ENCODE measurements around the gene PLCL2.
"Not testable (repeated sequence)": the region's sequence is repeated elsewhere in the genome, so short reads cannot be mapped to it uniquely, and the experiment has no call there.

DNA sequence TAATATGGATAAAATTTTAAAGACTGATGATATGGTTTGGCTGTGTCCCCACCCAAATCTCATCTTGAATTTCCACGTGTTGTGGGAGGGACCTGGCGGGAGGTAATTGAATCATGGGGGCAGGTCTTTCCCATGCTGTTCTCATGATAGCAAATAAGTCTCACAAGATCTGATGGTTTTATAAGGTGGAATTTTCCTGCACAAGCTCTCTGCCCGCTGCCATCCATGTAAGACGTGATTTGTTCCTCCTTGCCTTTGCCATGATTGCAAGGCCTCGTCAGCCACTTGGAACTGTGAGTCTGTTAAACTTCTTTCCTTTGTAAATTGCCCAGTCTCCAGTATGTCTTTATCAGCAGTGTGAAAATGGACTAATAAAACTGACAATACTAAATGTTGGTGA is 222.0 kb downstream of the PLCL2 start:
- TF ChIP-seq, protein P1, sequence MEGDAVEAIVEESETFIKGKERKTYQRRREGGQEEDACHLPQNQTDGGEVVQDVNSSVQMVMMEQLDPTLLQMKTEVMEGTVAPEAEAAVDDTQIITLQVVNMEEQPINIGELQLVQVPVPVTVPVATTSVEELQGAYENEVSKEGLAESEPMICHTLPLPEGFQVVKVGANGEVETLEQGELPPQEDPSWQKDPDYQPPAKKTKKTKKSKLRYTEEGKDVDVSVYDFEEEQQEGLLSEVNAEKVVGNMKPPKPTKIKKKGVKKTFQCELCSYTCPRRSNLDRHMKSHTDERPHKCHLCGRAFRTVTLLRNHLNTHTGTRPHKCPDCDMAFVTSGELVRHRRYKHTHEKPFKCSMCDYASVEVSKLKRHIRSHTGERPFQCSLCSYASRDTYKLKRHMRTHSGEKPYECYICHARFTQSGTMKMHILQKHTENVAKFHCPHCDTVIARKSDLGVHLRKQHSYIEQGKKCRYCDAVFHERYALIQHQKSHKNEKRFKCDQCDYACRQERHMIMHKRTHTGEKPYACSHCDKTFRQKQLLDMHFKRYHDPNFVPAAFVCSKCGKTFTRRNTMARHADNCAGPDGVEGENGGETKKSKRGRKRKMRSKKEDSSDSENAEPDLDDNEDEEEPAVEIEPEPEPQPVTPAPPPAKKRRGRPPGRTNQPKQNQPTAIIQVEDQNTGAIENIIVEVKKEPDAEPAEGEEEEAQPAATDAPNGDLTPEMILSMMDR (IDR thresholded peaks at IDR 0.05; ENCODE audit: low read depth, low read length), result not testable (repeated sequence)
- TF ChIP-seq, protein P2, sequence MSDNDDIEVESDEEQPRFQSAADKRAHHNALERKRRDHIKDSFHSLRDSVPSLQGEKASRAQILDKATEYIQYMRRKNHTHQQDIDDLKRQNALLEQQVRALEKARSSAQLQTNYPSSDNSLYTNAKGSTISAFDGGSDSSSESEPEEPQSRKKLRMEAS (IDR thresholded peaks at IDR 0.05; ENCODE audit: low read depth, low read length), result not testable (repeated sequence)
- not testable (repeated sequence) for TF ChIP-seq POLR2A (IDR thresholded peaks at IDR 0.05; ENCODE audit: extremely low read depth, insufficient read length); MYC (IDR thresholded peaks at IDR 0.05; ENCODE audit: low read depth, low read length)

Data from NB4 (cell line).